Loucy (cell line): Measurements from ENCODE around the gene FIGNL2.

Source experiments
- H2AFZ ChIP-seq: fragments of 200-600 bp; sonication (generic); 2 replicates; pipeline ENCODE4 v1.6.0; 2016; ENCODE audit warnings: antibody characterized with exemption, mild to moderate bottlenecking, low read length, moderate library complexity
- H3F3A ChIP-seq: fragments of 200-600 bp; 2 replicates; pipeline ENCODE4 v1.6.0; 2016; ENCODE audit warnings: antibody characterized with exemption, low read depth, mild to moderate bottlenecking
- H3K27me3 ChIP-seq: fragments of 200-600 bp; sonication (generic); 2 replicates; pipeline ENCODE4 v1.6.1; 2014; ENCODE audit warnings: low read length, mild to moderate bottlenecking; ENCODE audit not compliant: insufficient read depth, poor library complexity, severe bottlenecking
- H3K36me3 ChIP-seq: fragments of 200-600 bp; sonication (generic); 2 replicates; pipeline ENCODE4 v1.6.1; 2016; ENCODE audit warnings: low read length; ENCODE audit not compliant: insufficient read depth
- H3K4me1 ChIP-seq: fragments of 200-600 bp; sonication (generic); 2 replicates; pipeline ENCODE4 v1.5.1; 2014; ENCODE audit warnings: low read length, mild to moderate bottlenecking; ENCODE audit not compliant: insufficient read depth, poor library complexity, severe bottlenecking
- H3K4me2 ChIP-seq: fragments of 200-600 bp; sonication (generic); 2 replicates; pipeline ENCODE4 v1.6.0; 2014; ENCODE audit warnings: antibody characterized with exemption, low read length, low read depth, mild to moderate bottlenecking; ENCODE audit not compliant: poor library complexity, severe bottlenecking
- H3K4me3 ChIP-seq: fragments of 200-600 bp; sonication (generic); 2 replicates; pipeline ENCODE4 v1.5.1; 2014; ENCODE audit warnings: low read length, mild to moderate bottlenecking, mixed read lengths; ENCODE audit not compliant: poor library complexity, severe bottlenecking
- H3K79me2 ChIP-seq: fragments of 200-600 bp; sonication (generic); 2 replicates; pipeline ENCODE4 v1.6.1; 2014; ENCODE audit warnings: low read length; ENCODE audit not compliant: insufficient read depth
- H3K9ac ChIP-seq: fragments of 200-600 bp; sonication (generic); 2 replicates; pipeline ENCODE4 v1.6.0; 2014; ENCODE audit warnings: mild to moderate bottlenecking, low read depth, low read length, moderate library complexity; ENCODE audit not compliant: poor library complexity, severe bottlenecking
- H3K9me2 ChIP-seq: fragments of 200-600 bp; sonication (generic); replicated peaks from 2 replicates; pipeline ENCODE4 v1.6.1; 2016; ENCODE audit warnings: low read depth, low read length, mixed read lengths
- H3K9me3 ChIP-seq: fragments of 200-600 bp; sonication (generic); 2 replicates; pipeline ENCODE4 v1.6.1; 2014; ENCODE audit warnings: mild to moderate bottlenecking, antibody characterized with exemption, low read length, low read depth; ENCODE audit not compliant: insufficient read depth
- H4K20me1 ChIP-seq: fragments of 200-600 bp; sonication (generic); 2 replicates; pipeline ENCODE4 v1.6.0; 2014; ENCODE audit warnings: antibody characterized with exemption, low read length, mild to moderate bottlenecking; ENCODE audit not compliant: insufficient read depth, poor library complexity, severe bottlenecking
- CTCF ChIP-seq: fragments of 200-600 bp; sonication (generic); conservative IDR thresholded peaks from 2 replicates; pipeline ENCODE4 v1.5.1; 2014; ENCODE audit warnings: mild to moderate bottlenecking, antibody characterized with exemption, low read length
- EZH2phosphoT487 ChIP-seq: fragments of 200-600 bp; IDR thresholded peaks from 2 replicates; pipeline ENCODE4 v1.6.1; 2018; ENCODE audit warnings: antibody characterized with exemption, mild to moderate bottlenecking, moderate library complexity, borderline replicate concordance

Gene FIGNL2

GRCh38 chr12:51871126-51871525 is 22.6 kb upstream of the FIGNL2 start:
- no peaks in the 10 kb centered on the region for H3F3A ChIP-seq
- H2AFZ ChIP-seq = peak overlapping the region; percentile 33; the same call in 1 of the 2 replicates
- H4K20me1 ChIP-seq = no peaks in the 10 kb centered on the region
- H3K27me3 ChIP-seq = no peaks in the 10 kb centered on the region
- no peak overlapping the region for H3K9ac ChIP-seq
- no peaks in the 10 kb centered on the region for H3K36me3 ChIP-seq
- TF ChIP-seq CTCF = no peak; the same call in 1 of the 2 replicates
- H3K9me2 ChIP-seq = no peaks in the 10 kb centered on the region
- no peak overlapping the region for H3K4me2 ChIP-seq
- no peaks in the 10 kb centered on the region for H3K9me3 ChIP-seq
- H3K4me1 ChIP-seq = peaks cover 6% of the 10 kb centered on the region
- no peaks in the 10 kb centered on the region for H3K79me2 ChIP-seq
- H3K4me3 ChIP-seq = no peak overlapping the region

GRCh38 chr12:51870504-51870903 is 22.0 kb upstream of the FIGNL2 start:
- no peak for TF ChIP-seq CTCF
- TF ChIP-seq EZH2phosphoT487 = no peak
- Histone ChIP-seq H3K36me3 (no peaks in the 10 kb centered on the region), H3K4me3 (no peak overlapping the region), H3K9me2 (no peaks in the 10 kb centered on the region), H3K79me2 (no peaks in the 10 kb centered on the region), H2AFZ (no peak overlapping the region; the same call in 1 of the 2 replicates), H4K20me1 (no peaks in the 10 kb centered on the region), H3K27me3 (no peaks in the 10 kb centered on the region), H3K9ac (no peak overlapping the region), H3F3A (no peaks in the 10 kb centered on the region), H3K9me3 (no peaks in the 10 kb centered on the region), H3K4me2 (no peak overlapping the region), H3K4me1 (peaks cover 6% of the 10 kb centered on the region)

- Histone ChIP-seq H3K79me2 (no peaks in the 10 kb centered on the region), H3K27me3 (no peaks in the 10 kb centered on the region), H2AFZ (no peak overlapping the region; the same call in 1 of the 2 replicates), H3K9me3 (no peaks in the 10 kb centered on the region), H3K4me1 (peaks cover 6% of the 10 kb centered on the region), H3F3A (no peaks in the 10 kb centered on the region), H3K4me3 (no peak overlapping the region), H3K36me3 (no peaks in the 10 kb centered on the region), H3K9ac (no peak overlapping the region), H3K9me2 (no peaks in the 10 kb centered on the region), H4K20me1 (no peaks in the 10 kb centered on the region), H3K4me2 (no peak overlapping the region)
- TF ChIP-seq CTCF (no peak), EZH2phosphoT487 (no peak)
These were observed 21.4 kb upstream of the FIGNL2 start for GRCh38 chr12:51869931-51870330.
